Natural killer cell (primary cell): Measurements from ENCODE around the gene ZNF28. TPM values are rescaled to one million over a fixed set of nuclear protein-coding genes. Genes with fewer than 3 reads are reported as not detected.
"Not testable (repeated sequence)": the region's sequence is repeated elsewhere in the genome, so short reads cannot be mapped to it uniquely, and the experiment has no call there.

ENCODE experiments used
- ATAC-seq, 3 donors: fragments of 150-1000 bp in 2 of 3; fragments of 200-7000 bp in 1 of 3; cut with Tn5 transposase; 1 replicate in 1 of 3; 2 replicates in 2 of 3; pipeline ENCODE4 v1.10.0; 2021; ENCODE audit warnings: mild to moderate bottlenecking in 2 of 3, moderate library complexity in 2 of 3
- DNase-seq, 2 donors: peaks; one replicate each; pipeline versions ENCODE4 v3.0.0 to v3.0.0-alpha.2; 2013 to 2021; ENCODE audit warnings: mixed read lengths in 1 of 2
- H3K27ac ChIP-seq: one replicate; pipeline ENCODE4 v1.5.1; 2013; ENCODE audit warnings: mild to moderate bottlenecking, low read length
- H3K27me3 ChIP-seq: one replicate; pipeline ENCODE4 v1.6.1; 2013; ENCODE audit warnings: low read length; ENCODE audit not compliant: control insufficient read depth, insufficient read depth
- H3K36me3 ChIP-seq: one replicate; pipeline ENCODE4 v1.6.1; 2013; ENCODE audit warnings: low read length; ENCODE audit not compliant: control insufficient read depth, insufficient read depth
- H3K4me1 ChIP-seq: one replicate; pipeline ENCODE4 v1.6.1; 2013; ENCODE audit warnings: low read length; ENCODE audit not compliant: control insufficient read depth, insufficient read depth
- H3K4me3 ChIP-seq: one replicate; pipeline ENCODE4 v1.5.1; 2013; ENCODE audit warnings: low read length
- H3K9me3 ChIP-seq: one replicate; pipeline ENCODE4 v1.6.1; 2013; ENCODE audit warnings: low read length; ENCODE audit not compliant: control insufficient read depth, insufficient read depth
- H3K27ac Mint-ChIP-seq, 2 donors: one replicate each; pipeline ENCODE4 v1.8.0; 2022; ENCODE audit warnings: mild to moderate bottlenecking in 2 of 2, mixed read lengths in 2 of 2, moderate library complexity in 1 of 2
- H3K27me3 Mint-ChIP-seq, 2 donors: one replicate each; pipeline ENCODE4 v1.8.0; 2022; ENCODE audit warnings: low read depth in 2 of 2, mixed read lengths in 2 of 2
- H3K36me3 Mint-ChIP-seq: one replicate; pipeline ENCODE4 v1.8.0; 2022; ENCODE audit warnings: mixed read lengths
- H3K4me1 Mint-ChIP-seq, 2 donors: one replicate each; pipeline ENCODE4 v1.8.0; 2022; ENCODE audit warnings: mixed read lengths in 2 of 2
- H3K4me3 Mint-ChIP-seq: one replicate; pipeline ENCODE4 v1.8.0; 2022; ENCODE audit warnings: mild to moderate bottlenecking, moderate library complexity, mixed read lengths
- H3K9me3 Mint-ChIP-seq, 2 donors: one replicate each; pipeline ENCODE4 v1.8.0; 2022; ENCODE audit warnings: mixed read lengths in 2 of 2
- WGBS: methylation state at CpG from one replicate; pipeline ENCODE4 v1.1.7; 2013; ENCODE audit warnings: missing lambda C conversion rate; ENCODE audit not compliant: insufficient coverage; 5-methylcytosine and 5-hydroxymethylcytosine counted together
- intact Hi-C: fragments of 100-400 bp; cut with micrococcal nuclease; formaldehyde crosslinking; loops from one replicate; pipeline ENCODE4 v1.14.2; 2022
- total RNA-seq, 4 donors: library from RNA; stranded (reverse); fragments of 120-200 nt in 1 of 4; gene quantifications; one replicate each; pipeline versions ENCODE4 v1.2.3 to v1.2.4, GENCODE V29; 2013 to 2022

Gene ZNF28
- 10 to 100 TPM; 14.9 to 30.4 (median 17.6) TPM for total RNA-seq
- 44.3 TPM for total RNA-seq (2013)

GRCh38 chr19:52821204-52821960, at the start of gene ZNF28:
TSS of gene ZNF28 (minus strand) at chr19:52821633. CDS start at chr19:52817958, 3,675 bp downstream.
- peak; percentile 99 to 100 (median 99) for ATAC-seq
- peaks cover 22 to 29% of the 10 kb centered on the region in 2 donors for H3K4me1 Mint-ChIP-seq
- DNase-seq = peak; percentile 54 to 60
- H3K36me3 ChIP-seq, H3K4me1 ChIP-seq, H3K27me3 ChIP-seq, H3K27me3 Mint-ChIP-seq, H3K9me3 Mint-ChIP-seq, H3K36me3 Mint-ChIP-seq, H3K9me3 ChIP-seq: not testable (repeated sequence)
- peak within 1 kb of the TSS; percentile 93 for H3K4me3 Mint-ChIP-seq
- peak within 1 kb of the TSS; percentile 82 to 92 for H3K27ac Mint-ChIP-seq
- Histone ChIP-seq H3K4me3 (peak within 1 kb of the TSS; percentile 84), H3K27ac (peak within 1 kb of the TSS; percentile 63)
- intact Hi-C loops = loop anchor here (1.0 kb wide), 1 partner anchor 34 kb away; no protein-coding TSS in a partner anchor
- WGBS = 1% methylated on average over 34 of the region's 44 CpGs

- H3K9me3 Mint-ChIP-seq, H3K9me3 ChIP-seq, H3K36me3 ChIP-seq, H3K4me1 Mint-ChIP-seq, DNase-seq, H3K4me3 ChIP-seq, H3K36me3 Mint-ChIP-seq, ATAC-seq, intact Hi-C loops, H3K4me1 ChIP-seq, H3K4me3 Mint-ChIP-seq, H3K27ac ChIP-seq, H3K27ac Mint-ChIP-seq, H3K27me3 ChIP-seq, H3K27me3 Mint-ChIP-seq: not testable (repeated sequence)
- WGBS = 98% methylated on average over 11 of the region's 11 CpGs
Measured at GRCh38 chr19:52868031-52868430, 46.6 kb upstream of the ZNF28 start.

- H3K9me3 Mint-ChIP-seq = not testable (repeated sequence)
Measured at GRCh38 chr19:52857378-52858191, 36.2 kb upstream of the ZNF28 start, which contains the start of gene ZNF468. TSS of gene ZNF468 (minus strand) at chr19:52857619. CDS start at chr19:52854272, 3,347 bp downstream.

GRCh38 chr19:52856540-52857377, 35.3 kb upstream of the ZNF28 start:
- Mint-ChIP-seq H3K4me1 (peaks cover 29 to 32% of the 10 kb centered on the region in 2 donors), H3K27ac (peak overlapping the region; percentile 80 to 85), H3K4me3 (peak overlapping the region; percentile 94)
- not testable (repeated sequence) for H3K9me3 ChIP-seq, H3K9me3 Mint-ChIP-seq, H3K36me3 Mint-ChIP-seq, H3K27me3 Mint-ChIP-seq, H3K27me3 ChIP-seq
- DNase-seq (peak in 1 of 2 donors; percentile 8), ATAC-seq (peak; percentile 0 to 47 (median 24))
- H3K4me1 ChIP-seq = peaks cover 18% of the 10 kb centered on the region
- H3K27ac ChIP-seq = peak overlapping the region; percentile 38
- peak overlapping the region; percentile 73 for H3K4me3 ChIP-seq
- 3% methylated on average over 27 of the region's 31 CpGs for WGBS
- peaks cover 11% of the 10 kb centered on the region for H3K36me3 ChIP-seq
- intact Hi-C loops = loop anchor here (1.0 to 10.0 kb wide), 3 partner anchors 41 to 122 kb away; partner anchors contain the start of genes ZNF320, ZNF600 and ZNF611

More at GRCh38 chr19:52857378-52858191, 36.2 kb upstream of the ZNF28 start, which contains the start of gene ZNF468:
- Mint-ChIP-seq H3K27ac (peak within 1 kb of the TSS; percentile 80 to 85), H3K4me3 (peak within 1 kb of the TSS; percentile 94), H3K4me1 (peaks cover 29 to 32% of the 10 kb centered on the region in 2 donors)
- Histone ChIP-seq H3K36me3 (peaks cover 11% of the 10 kb centered on the region), H3K4me3 (peak within 1 kb of the TSS; percentile 73), H3K27ac (peak within 1 kb of the TSS; percentile 38), H3K4me1 (peaks cover 18% of the 10 kb centered on the region)
- peak; percentile 83 to 84 for DNase-seq
- H3K9me3 ChIP-seq, H3K27me3 ChIP-seq, H3K36me3 Mint-ChIP-seq, H3K27me3 Mint-ChIP-seq: not testable (repeated sequence)
- peak; percentile 99 to 100 (median 99) for ATAC-seq
- intact Hi-C loops = loop anchor here (1.0 to 10.0 kb wide), 3 partner anchors 40 to 123 kb away; partner anchors contain the start of genes ZNF320, ZNF600 and ZNF611
- WGBS = 0% methylated on average over 40 of the region's 43 CpGs

GRCh38 chr19:52847352-52847751, 25.9 kb upstream of the ZNF28 start:
- peaks cover 81% of the 10 kb centered on the region for H3K36me3 ChIP-seq
- Mint-ChIP-seq H3K4me1 (peaks cover 4 to 17% of the 10 kb centered on the region in 2 donors), H3K9me3 (peaks cover 2 to 12% of the 10 kb centered on the region in 2 donors), H3K36me3 (peaks cover 53% of the 10 kb centered on the region)
- DNase-seq, H3K27ac ChIP-seq, H3K27ac Mint-ChIP-seq, intact Hi-C loops, ATAC-seq, H3K27me3 Mint-ChIP-seq, H3K27me3 ChIP-seq, H3K4me3 Mint-ChIP-seq, H3K4me3 ChIP-seq, H3K4me1 ChIP-seq: not testable (repeated sequence)
- peaks cover 40% of the 10 kb centered on the region for H3K9me3 ChIP-seq
- 95% methylated on average over 3 of the region's 5 CpGs for WGBS

GRCh38 chr19:52840825-52841465, 19.5 kb upstream of the ZNF28 start:
- peaks cover 68% of the 10 kb centered on the region for H3K9me3 ChIP-seq
- H3K9me3 Mint-ChIP-seq = peaks cover 13 to 24% of the 10 kb centered on the region in 2 donors
- WGBS = 93% methylated on average over 5 of the region's 10 CpGs
- DNase-seq, ATAC-seq, H3K4me3 Mint-ChIP-seq, H3K27me3 Mint-ChIP-seq, H3K27me3 ChIP-seq, H3K27ac ChIP-seq, H3K4me1 ChIP-seq, intact Hi-C loops, H3K4me3 ChIP-seq, H3K27ac Mint-ChIP-seq, H3K4me1 Mint-ChIP-seq: not testable (repeated sequence)
- peaks cover 81% of the 10 kb centered on the region for H3K36me3 Mint-ChIP-seq
- H3K36me3 ChIP-seq = peaks cover 58% of the 10 kb centered on the region
